Choroid plexus epithelial cell (primary cell): ENCODE results near the gene FAM234B.
"Not testable (repeated sequence)": the region's sequence is repeated elsewhere in the genome, so short reads cannot be mapped to it uniquely, and the experiment has no call there.

ENCODE experiments used
- DNase-seq: peaks from one replicate; pipeline ENCODE4 v3.0.0-alpha.2; 2010; ENCODE audit warnings: low read depth
- H3K4me3 ChIP-seq: 2 replicates; pipeline ENCODE4 v1.5.1; 2011; ENCODE audit warnings: low read depth, mild to moderate bottlenecking, control low read depth, low read length, moderate library complexity
- TF ChIP-seq, protein P1 (sequence below): conservative IDR thresholded peaks from 2 replicates; pipeline ENCODE4 v1.5.1; 2011; ENCODE audit warnings: low read depth, mild to moderate bottlenecking, control low read depth, inconsistent platforms, low read length, moderate library complexity

FAM234B gene

GRCh38 chr12:13041224-13041623 is 3.0 kb upstream of the FAM234B start:
- TF ChIP-seq, protein P1, sequence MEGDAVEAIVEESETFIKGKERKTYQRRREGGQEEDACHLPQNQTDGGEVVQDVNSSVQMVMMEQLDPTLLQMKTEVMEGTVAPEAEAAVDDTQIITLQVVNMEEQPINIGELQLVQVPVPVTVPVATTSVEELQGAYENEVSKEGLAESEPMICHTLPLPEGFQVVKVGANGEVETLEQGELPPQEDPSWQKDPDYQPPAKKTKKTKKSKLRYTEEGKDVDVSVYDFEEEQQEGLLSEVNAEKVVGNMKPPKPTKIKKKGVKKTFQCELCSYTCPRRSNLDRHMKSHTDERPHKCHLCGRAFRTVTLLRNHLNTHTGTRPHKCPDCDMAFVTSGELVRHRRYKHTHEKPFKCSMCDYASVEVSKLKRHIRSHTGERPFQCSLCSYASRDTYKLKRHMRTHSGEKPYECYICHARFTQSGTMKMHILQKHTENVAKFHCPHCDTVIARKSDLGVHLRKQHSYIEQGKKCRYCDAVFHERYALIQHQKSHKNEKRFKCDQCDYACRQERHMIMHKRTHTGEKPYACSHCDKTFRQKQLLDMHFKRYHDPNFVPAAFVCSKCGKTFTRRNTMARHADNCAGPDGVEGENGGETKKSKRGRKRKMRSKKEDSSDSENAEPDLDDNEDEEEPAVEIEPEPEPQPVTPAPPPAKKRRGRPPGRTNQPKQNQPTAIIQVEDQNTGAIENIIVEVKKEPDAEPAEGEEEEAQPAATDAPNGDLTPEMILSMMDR = no peak
- H3K4me3 ChIP-seq = no peak overlapping the region
- no peak for DNase-seq

DNA sequence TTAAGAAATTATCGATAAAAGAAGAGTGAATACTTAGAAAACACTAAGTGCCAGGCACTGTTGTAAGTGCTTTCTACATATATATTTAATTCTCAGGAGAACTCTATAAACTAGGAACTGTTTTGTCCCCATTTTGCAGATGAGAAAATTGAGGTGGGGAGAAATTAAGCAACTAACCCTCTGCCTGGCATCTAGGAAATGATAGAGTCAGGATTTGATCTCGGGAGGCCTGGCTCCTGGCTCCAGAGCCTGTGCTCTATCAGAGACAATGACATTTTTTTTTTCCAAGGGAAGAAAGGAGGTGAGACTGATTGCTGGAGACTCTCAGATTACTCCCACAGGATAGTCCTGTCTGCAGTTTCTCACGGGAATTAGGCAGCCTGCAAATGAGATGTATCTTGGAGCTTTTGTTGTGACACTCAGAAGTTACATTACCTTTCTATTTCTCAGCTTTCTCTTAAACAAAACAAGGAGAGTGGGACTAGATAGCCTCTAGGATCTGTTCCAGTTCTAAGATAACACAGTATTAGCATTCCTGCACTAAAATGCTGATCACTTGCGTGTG is 1.4 kb upstream of the FAM234B start:
- DNase-seq = no peak
- TF ChIP-seq, protein P1 = no peak
- no peak overlapping the region for H3K4me3 ChIP-seq

- DNase-seq = peak; percentile 12
- TF ChIP-seq, protein P1 = no peak
- H3K4me3 ChIP-seq = peak overlapping the region; percentile 97
These were observed 722 bp downstream of the FAM234B start for GRCh38 chr12:13044906-13045299.

DNA sequence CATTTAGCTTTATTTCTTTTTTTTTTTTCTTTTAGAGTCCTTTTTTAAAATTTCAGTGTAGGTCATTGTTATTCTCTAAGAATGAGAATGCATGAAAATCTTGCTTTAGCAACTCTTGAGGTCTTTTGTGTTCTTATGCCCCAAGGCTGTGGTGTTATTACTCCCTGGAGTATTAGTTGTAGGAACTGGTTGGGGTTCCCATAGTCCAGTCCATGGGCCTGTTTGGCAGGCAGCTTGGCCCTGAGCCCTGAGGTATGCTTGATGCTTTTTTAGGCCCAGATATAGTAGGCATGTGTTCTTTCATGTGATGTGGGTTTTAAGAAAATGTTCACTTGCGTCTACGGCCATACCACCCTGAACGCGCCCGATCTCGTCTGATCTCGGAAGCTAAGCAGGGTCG is 1.6 kb downstream of the FAM234B start:
- H3K4me3 ChIP-seq = no peak overlapping the region
- TF ChIP-seq, protein P1 = no peak
- DNase-seq = no peak

- DNase-seq = no peak
- TF ChIP-seq, protein P1 = no peak
- no peak overlapping the region for H3K4me3 ChIP-seq
These were observed 2.8 kb downstream of the FAM234B start for GRCh38 chr12:13046964-13047363.

DNA sequence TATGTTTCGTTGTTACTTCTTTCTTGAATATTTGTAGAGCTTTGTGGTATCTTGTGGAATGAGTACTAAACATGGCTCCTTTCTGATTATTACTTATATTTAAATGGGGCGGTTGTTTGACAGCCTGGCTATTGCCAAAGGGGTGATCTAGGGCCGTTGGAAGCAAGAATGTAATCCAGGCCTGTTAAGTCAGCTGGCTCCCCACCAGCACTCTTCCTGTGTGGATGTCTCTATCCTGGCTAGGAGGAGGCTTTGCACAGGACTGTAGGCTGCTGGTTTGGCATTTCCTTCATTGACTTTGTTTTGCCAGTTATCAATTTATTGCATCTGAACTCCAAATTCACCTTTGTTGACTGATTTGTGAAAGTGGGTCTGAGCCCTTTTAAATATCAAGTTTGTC is 5.6 kb downstream of the FAM234B start:
- TF ChIP-seq, protein P1 = no peak
- DNase-seq = peak; percentile 62
- H3K4me3 ChIP-seq = no peak overlapping the region

GRCh38 chr12:13052421-13052820 is 8.2 kb downstream of the FAM234B start:
- TF ChIP-seq, protein P1 = no peak
- DNase-seq = no peak
- H3K4me3 ChIP-seq = no peak overlapping the region

DNA sequence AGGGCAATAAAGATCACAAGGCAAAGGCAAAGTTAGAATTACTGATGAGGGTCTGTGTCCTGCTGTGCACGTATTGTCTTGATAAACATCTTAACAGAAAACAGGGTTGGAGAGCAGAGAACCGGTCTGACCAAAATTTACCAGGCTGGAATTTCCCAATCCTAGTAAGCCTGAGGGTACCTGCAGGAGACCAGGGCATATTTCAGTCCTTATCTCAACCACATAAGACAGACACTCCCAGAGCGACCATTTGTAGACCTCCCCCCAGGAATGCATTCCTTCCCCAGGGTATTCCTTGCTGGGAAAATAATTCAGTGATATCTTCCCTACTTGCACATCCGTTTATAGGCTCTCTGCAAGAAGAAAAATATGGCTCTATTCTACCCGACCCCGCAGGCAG is 9.4 kb downstream of the FAM234B start:
- H3K4me3 ChIP-seq, DNase-seq: not testable (repeated sequence)
